GM12873 (cell line): ENCODE measurements around the gene ANKRD7.

Source experiments
- TF ChIP-seq, protein P1 (sequence below): IDR thresholded peaks from 2 replicates; pipeline ENCODE4 v1.5.1; 2012; ENCODE audit warnings: low read depth, mild to moderate bottlenecking, moderate library complexity, low read length, control low read depth; ENCODE audit not compliant: insufficient read depth; ENCODE audit errors: missing control alignments

ANKRD7 gene

DNA sequence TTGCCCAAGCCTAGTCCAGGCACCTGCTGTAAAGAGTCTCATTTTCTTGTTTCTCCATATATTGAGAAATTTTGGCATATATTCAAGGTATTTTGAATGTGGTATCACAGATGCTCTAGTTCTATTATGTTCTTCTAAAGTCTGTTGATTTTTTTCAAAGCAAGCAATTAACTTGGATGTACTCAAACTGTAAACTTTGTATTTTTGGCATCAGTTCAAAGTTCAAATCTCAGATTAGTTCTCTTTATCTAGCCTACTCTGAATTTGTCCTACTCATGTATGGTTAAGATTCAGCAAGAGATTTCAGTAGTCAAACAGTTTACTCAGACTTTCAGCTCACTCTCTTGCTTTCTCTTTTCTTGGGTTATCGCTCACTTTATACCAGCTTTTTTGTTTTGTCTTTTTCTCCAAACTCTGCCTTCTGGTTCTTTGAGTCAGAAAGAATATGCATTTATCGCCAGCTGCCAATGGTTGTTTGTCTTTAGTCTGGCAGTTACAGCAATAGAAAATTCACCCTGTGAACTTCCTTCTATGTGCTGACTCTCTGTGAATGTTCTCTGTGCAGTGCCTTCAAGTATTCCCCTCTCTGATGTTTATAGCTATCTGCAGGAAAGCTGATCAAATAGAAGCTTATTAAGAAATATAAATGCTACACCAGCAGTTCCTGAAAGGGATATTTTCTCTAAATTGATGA, 56.0 kb downstream of the ANKRD7 start:
- TF ChIP-seq, protein P1, sequence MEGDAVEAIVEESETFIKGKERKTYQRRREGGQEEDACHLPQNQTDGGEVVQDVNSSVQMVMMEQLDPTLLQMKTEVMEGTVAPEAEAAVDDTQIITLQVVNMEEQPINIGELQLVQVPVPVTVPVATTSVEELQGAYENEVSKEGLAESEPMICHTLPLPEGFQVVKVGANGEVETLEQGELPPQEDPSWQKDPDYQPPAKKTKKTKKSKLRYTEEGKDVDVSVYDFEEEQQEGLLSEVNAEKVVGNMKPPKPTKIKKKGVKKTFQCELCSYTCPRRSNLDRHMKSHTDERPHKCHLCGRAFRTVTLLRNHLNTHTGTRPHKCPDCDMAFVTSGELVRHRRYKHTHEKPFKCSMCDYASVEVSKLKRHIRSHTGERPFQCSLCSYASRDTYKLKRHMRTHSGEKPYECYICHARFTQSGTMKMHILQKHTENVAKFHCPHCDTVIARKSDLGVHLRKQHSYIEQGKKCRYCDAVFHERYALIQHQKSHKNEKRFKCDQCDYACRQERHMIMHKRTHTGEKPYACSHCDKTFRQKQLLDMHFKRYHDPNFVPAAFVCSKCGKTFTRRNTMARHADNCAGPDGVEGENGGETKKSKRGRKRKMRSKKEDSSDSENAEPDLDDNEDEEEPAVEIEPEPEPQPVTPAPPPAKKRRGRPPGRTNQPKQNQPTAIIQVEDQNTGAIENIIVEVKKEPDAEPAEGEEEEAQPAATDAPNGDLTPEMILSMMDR, result no peak

DNA sequence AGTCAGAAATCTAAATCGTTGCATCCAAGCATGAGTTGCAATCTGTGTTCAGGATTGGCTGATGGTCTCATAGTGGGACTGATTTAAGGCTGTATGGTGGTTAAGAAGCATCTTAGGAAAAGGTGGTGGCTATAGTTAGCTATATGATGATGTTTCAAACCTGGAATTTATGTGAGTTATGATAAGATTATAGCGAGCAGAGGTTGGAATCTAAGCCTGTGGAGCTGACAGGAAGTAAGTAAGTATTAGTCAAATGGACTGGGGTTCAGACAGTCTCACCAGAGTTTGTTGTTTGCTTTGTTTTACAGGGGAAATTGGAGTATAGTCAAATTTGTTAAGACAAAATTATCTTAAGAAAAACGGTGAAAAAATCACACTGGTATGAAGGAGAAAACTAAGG, 56.7 kb downstream of the ANKRD7 start:
- TF ChIP-seq, protein P1, result no peak

DNA sequence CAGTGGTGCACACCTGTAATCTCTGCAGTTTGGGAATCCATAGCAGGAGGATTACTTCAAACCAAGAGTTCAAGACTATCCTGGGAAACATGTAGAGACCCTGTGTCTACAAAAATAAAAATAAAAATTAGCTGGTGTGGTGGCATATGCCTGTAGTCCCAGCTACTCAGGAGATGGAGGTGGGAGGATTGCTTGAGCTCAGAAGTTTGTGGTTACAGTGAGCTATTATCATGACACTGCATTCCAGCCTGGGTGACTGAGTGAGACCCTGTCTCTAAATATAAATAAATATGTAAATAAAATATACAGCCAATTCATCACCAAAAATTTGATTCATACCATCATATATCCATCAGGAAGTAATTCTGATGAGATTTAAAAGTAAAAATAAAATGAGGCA, 60.9 kb downstream of the ANKRD7 start:
- TF ChIP-seq, protein P1, result no peak

DNA sequence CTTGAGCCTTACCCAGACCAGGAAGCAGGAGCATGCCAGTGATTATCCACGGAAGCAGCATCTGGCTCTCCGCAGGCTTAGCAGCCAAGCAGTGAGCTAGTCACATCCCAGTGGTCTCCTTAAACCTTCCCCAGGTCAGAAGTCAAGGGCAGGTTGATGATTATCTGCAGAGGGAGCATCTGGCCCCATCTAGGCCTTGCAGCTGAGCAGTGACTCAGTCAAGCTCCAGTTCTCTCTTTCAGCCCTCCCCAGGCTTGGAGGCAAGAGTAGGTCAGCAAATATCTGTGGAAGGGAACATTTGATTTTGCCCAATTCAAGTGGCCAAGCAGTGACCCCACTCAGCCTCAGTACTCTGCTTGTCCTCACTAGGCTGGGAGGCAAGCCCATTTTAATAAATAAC, 61.6 kb downstream of the ANKRD7 start:
- TF ChIP-seq, protein P1, result no peak

DNA sequence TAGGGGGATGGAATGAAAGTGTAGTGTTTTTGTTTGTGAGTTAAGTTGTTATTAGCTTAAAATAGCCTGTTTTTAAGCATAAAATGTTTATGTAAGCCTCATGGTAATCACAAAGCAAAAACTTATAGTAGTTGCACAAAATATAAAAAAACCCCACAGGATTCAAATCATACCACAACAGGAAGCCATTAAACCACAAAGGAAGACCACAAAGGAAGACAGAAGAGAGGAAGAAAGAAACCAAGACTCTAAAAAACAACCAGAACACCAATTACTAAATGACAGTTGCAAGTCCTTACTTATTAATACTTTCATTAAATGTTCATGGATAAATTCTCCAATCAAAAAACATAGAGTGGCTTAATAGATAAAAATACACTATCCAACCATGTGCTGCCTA, 63.6 kb downstream of the ANKRD7 start:
- TF ChIP-seq, protein P1, result no peak

DNA sequence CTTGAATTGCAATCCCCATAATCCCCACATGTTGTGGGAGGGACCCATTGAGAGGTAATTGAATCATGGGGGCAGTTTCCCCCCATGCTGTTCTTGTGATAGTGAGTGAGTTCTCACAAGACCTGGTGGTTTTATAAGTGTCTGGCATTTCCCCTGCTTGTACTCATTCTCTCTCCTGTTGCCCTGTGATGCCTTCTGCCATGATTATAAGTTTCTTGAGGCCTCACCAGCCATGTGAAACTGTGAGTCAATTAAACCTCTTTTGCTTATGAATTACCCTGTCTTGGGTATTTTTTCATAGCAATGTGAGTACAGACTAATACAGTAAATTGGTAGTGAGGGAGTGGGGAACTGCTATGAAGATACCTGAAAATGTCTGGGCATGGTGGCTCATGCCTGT, 65.0 kb downstream of the ANKRD7 start:
- TF ChIP-seq, protein P1, result no peak
